AG09319 (cell line): ENCODE data around the gene CDH8.

Experiments used
- DNase-seq: peaks from one replicate; pipeline ENCODE4 v3.0.0-alpha.2; 2010; ENCODE audit warnings: low read depth; ENCODE audit errors: extremely low read depth
- CTCF ChIP-seq: IDR thresholded peaks from 2 replicates; pipeline ENCODE4 v1.5.1; 2011; ENCODE audit warnings: low read depth, mild to moderate bottlenecking, inconsistent platforms, low read length, moderate library complexity

Gene CDH8

GRCh38 chr16:61897657-61898056 lies 138.6 kb downstream of the CDH8 start:
- TF ChIP-seq CTCF, result no peak
- DNase-seq, result no peak

GRCh38 chr16:61892531-61892930 lies 143.7 kb downstream of the CDH8 start:
- TF ChIP-seq CTCF, result no peak
- no peak for DNase-seq

DNA sequence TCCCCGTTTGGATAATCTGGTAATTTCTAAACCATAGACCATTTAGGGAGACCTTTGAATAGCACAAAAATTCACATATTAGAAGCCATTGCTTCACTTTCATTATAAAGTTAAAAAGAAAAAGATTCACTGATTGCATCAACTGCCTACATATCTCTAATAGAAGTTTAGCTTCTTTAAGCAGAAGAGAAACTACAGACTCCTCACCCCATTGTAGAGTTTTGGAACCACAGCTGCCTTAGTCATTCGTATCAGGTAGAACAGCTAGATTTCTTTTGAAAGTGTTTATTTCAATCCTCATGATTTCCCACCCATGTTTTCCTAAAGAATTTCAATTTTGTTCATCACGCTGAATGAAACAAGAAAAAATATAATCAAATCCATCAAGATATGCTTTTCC lies 144.8 kb downstream of the CDH8 start:
- TF ChIP-seq CTCF, result no peak
- DNase-seq, result no peak

- no peak for TF ChIP-seq CTCF
- DNase-seq, result no peak
Measured at GRCh38 chr16:61890386-61890785, 145.9 kb downstream of the CDH8 start.

DNA sequence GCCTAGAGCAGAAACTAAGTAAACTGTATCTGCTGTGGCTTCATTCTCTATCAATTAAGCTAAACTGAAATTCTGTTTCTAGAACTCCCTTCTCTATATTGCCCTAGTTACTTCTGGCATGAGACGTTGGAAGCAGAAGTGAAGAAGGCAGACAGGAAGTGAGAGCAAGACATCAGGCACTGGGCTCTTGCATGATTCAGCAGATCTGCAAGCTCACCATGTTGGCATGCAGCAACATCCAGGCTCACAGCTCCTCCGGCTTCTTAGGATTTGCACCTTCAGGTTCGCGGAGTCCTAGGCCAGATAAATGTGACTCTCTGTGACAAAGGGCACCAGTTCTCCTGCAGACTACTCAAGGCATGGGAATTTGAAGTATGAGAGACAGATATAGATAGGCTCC lies 148.3 kb downstream of the CDH8 start:
- no peak for TF ChIP-seq CTCF
- DNase-seq, result no peak

GRCh38 chr16:61885343-61885742 lies 150.9 kb downstream of the CDH8 start:
- DNase-seq, result no peak
- no peak for TF ChIP-seq CTCF

GRCh38 chr16:61879306-61879705 lies 156.9 kb downstream of the CDH8 start:
- no peak for TF ChIP-seq CTCF
- no peak for DNase-seq
